Measurements from ENCODE around the gene HOXC10. TPM values are rescaled to one million over a fixed set of nuclear protein-coding genes. Genes with fewer than 3 reads are reported as not detected.
A peak's percentile ranks its signal among the peaks of the same experiment; 100 is the strongest.

The HOXC10 gene
- polyA plus RNA-seq, 1 donor (not counting 4 experiments of a cell fraction or from before 2014, with no cell fraction given), result 14.1 TPM

DNA sequence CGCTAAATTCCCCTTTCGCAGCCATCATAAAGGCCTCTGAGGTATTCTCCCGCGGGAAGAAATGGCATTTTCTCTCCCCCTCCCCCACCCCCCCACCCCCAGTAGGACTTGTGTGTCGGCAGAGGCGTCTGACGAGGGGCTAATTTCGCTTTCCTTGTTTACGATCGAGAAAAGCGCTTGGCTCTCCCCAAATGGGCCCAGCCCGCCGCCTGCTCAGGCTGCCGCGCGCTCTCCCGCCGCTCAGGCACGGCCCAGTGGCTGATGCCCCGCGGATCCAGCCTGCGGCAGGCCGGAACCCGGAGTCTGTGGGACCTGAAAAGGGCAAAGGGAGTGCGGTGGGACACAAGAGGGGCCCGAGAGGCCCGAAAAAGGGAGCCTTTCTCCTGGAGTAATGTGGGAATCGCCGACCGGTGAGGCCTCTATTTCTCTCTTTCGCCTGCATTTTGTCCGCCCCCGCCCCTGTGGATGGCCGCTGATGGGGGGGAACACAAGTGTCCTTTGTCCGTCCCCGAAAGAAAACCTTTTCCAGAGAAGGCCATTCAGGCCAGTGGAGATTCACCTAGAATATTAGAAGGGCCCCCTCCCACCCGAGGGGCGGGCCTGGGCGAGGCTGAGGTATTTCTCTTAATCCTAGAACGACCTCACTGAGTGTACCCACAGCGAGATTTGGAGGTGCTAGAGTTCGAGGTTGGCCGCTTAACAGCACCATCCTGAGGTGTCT lies 34.3 kb downstream of the HOXC10 start:
- no peaks in the 10 kb centered on the region for H4K20me1 ChIP-seq (ENCODE audit: control insufficient read depth, extremely low read depth, insufficient read depth, low read length)
- H3K4me2 ChIP-seq (ENCODE audit: control insufficient read depth, extremely low read depth, insufficient read depth, low read depth, low read length), result peak overlapping the region; percentile 96
- H2AFZ ChIP-seq (ENCODE audit: control insufficient read depth, low read length), result peak overlapping the region; percentile 37
- peak overlapping the region; percentile 98 for H3K9ac ChIP-seq (ENCODE audit: control insufficient read depth, extremely low read depth, insufficient read depth, low read length)
- H3K27me3 ChIP-seq (ENCODE audit: control insufficient read depth, extremely low read depth, insufficient read depth, low read length), result no peaks in the 10 kb centered on the region
- no peaks in the 10 kb centered on the region for H3K36me3 ChIP-seq (ENCODE audit: control insufficient read depth in 2 of 2, extremely low read depth in 1 of 2, insufficient read depth in 2 of 2, low read length in 2 of 2)
- dilution Hi-C loops (cut with MboI; ENCODE audit: extremely low pct_ligation_motif_present, low sequenced_read_pairs), result no loop called here
- DNase-seq (ENCODE audit: low read depth, low spot score) (no peak), FAIRE-seq (no peak)
- H3K9me3 ChIP-seq (ENCODE audit: control insufficient read depth, low read depth, low read length), result no peaks in the 10 kb centered on the region
- H3K27ac ChIP-seq (ENCODE audit: control insufficient read depth, insufficient read depth, low read length), result peak overlapping the region; percentile 98
- H3K9me1 ChIP-seq (ENCODE audit: control insufficient read depth, extremely low read depth, insufficient read depth, low read length), result no peaks in the 10 kb centered on the region
- peaks cover 71% of the 10 kb centered on the region for H3K79me2 ChIP-seq (ENCODE audit: control insufficient read depth, insufficient read depth, low read length)
- H3K4me1 ChIP-seq (ENCODE audit: control insufficient read depth, extremely low read depth, insufficient read depth, low read length), result peaks cover 60% of the 10 kb centered on the region
- TF ChIP-seq, protein P1, sequence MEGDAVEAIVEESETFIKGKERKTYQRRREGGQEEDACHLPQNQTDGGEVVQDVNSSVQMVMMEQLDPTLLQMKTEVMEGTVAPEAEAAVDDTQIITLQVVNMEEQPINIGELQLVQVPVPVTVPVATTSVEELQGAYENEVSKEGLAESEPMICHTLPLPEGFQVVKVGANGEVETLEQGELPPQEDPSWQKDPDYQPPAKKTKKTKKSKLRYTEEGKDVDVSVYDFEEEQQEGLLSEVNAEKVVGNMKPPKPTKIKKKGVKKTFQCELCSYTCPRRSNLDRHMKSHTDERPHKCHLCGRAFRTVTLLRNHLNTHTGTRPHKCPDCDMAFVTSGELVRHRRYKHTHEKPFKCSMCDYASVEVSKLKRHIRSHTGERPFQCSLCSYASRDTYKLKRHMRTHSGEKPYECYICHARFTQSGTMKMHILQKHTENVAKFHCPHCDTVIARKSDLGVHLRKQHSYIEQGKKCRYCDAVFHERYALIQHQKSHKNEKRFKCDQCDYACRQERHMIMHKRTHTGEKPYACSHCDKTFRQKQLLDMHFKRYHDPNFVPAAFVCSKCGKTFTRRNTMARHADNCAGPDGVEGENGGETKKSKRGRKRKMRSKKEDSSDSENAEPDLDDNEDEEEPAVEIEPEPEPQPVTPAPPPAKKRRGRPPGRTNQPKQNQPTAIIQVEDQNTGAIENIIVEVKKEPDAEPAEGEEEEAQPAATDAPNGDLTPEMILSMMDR (optimal IDR thresholded peaks at IDR 0.05 in 1 of 3, IDR thresholded peaks at IDR 0.05 in 1 of 3, conservative IDR thresholded peaks at IDR 0.05 in 1 of 3; ENCODE audit: extremely low read depth in 1 of 3, insufficient read depth in 2 of 3, low read length in 3 of 3), result no peak
- no peak for TF ChIP-seq EZH2 (IDR thresholded peaks at IDR 0.05; ENCODE audit: low read length)
- H3K4me3 ChIP-seq (ENCODE audit: control insufficient read depth in 2 of 3, extremely low read depth in 1 of 3, insufficient read depth in 2 of 3, low read depth in 1 of 3, low read length in 3 of 3), result peak overlapping the region; percentile 56 to 95 (median 74)

DNA sequence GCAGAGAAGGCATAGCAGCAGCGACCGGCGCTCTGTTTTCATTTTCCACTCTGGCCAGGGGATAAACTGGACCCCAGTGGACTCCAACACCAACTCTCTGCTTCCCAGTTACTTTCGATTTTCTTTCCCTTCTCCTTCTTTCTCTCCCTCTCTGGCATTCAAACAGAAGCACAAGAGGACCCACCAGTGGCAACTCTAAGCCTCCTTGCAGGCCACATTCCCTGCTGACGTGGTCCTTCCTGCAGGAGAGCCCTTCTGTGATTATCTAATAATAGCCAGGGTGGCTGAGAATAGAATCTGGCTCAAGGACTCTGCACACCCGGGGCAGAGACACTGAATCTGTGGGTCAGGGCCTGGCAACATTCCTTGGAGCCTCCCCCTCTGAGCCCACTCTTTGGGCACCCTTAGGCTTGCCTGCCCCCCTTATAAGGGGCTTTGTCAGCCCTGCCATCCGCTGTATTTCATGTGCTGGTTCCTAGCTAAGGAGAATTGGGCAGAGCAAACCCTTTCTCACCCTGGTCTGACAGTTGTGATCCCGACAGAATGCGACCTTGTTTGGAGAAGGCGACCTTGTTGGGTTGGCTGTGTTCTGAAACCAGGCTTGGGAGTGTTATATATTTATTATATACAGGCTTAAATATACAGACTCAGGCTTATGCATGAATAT lies 35.1 kb downstream of the HOXC10 start:
- Histone ChIP-seq H3K4me3 (ENCODE audit: control insufficient read depth in 2 of 3, extremely low read depth in 1 of 3, insufficient read depth in 2 of 3, low read depth in 1 of 3, low read length in 3 of 3) (peak overlapping the region in 2 of 3 experiments; percentile 74 to 82), H3K4me1 (ENCODE audit: control insufficient read depth, extremely low read depth, insufficient read depth, low read length) (peaks cover 64% of the 10 kb centered on the region), H3K79me2 (ENCODE audit: control insufficient read depth, insufficient read depth, low read length) (peaks cover 77% of the 10 kb centered on the region), H2AFZ (ENCODE audit: control insufficient read depth, low read length) (no peak overlapping the region), H3K27me3 (ENCODE audit: control insufficient read depth, extremely low read depth, insufficient read depth, low read length) (no peaks in the 10 kb centered on the region), H3K9me3 (ENCODE audit: control insufficient read depth, low read depth, low read length) (no peaks in the 10 kb centered on the region), H3K36me3 (ENCODE audit: control insufficient read depth in 2 of 2, extremely low read depth in 1 of 2, insufficient read depth in 2 of 2, low read length in 2 of 2) (no peaks in the 10 kb centered on the region), H3K4me2 (ENCODE audit: control insufficient read depth, extremely low read depth, insufficient read depth, low read depth, low read length) (peak overlapping the region; percentile 96), H3K27ac (ENCODE audit: control insufficient read depth, insufficient read depth, low read length) (peak overlapping the region; percentile 98), H3K9me1 (ENCODE audit: control insufficient read depth, extremely low read depth, insufficient read depth, low read length) (no peaks in the 10 kb centered on the region), H4K20me1 (ENCODE audit: control insufficient read depth, extremely low read depth, insufficient read depth, low read length) (no peaks in the 10 kb centered on the region), H3K9ac (ENCODE audit: control insufficient read depth, extremely low read depth, insufficient read depth, low read length) (peak overlapping the region; percentile 98)
- TF ChIP-seq, protein P1 (optimal IDR thresholded peaks at IDR 0.05 in 1 of 3, IDR thresholded peaks at IDR 0.05 in 1 of 3, conservative IDR thresholded peaks at IDR 0.05 in 1 of 3; ENCODE audit: extremely low read depth in 1 of 3, insufficient read depth in 2 of 3, low read length in 3 of 3), result no peak
- no peak for TF ChIP-seq EZH2 (IDR thresholded peaks at IDR 0.05; ENCODE audit: low read length)
- FAIRE-seq, result no peak
- dilution Hi-C loops (cut with MboI; ENCODE audit: extremely low pct_ligation_motif_present, low sequenced_read_pairs), result no loop called here
- no peak for DNase-seq (ENCODE audit: low read depth, low spot score)

Data from keratinocyte (primary cell).